ENCODE data around the gene DENND4C.
"Not testable (repeated sequence)": the region's sequence is repeated elsewhere in the genome, so short reads cannot be mapped to it uniquely, and the experiment has no call there.

The DENND4C gene

GRCh38 chr9:19239955-19240354 lies 9.5 kb downstream of the DENND4C start:
- TF ChIP-seq CTCF (IDR thresholded peaks at IDR 0.05) (no peak), ZFX (IDR thresholded peaks at IDR 0.05; ENCODE audit: borderline replicate concordance) (no peak)
- no peak overlapping the region for H3K27ac ChIP-seq

GRCh38 chr9:19241728-19242127 lies 11.2 kb downstream of the DENND4C start:
- no peak for TF ChIP-seq CTCF (IDR thresholded peaks at IDR 0.05)
- TF ChIP-seq ZFX (IDR thresholded peaks at IDR 0.05; ENCODE audit: borderline replicate concordance) = no peak
- no peak overlapping the region for H3K27ac ChIP-seq

- no peak for TF ChIP-seq ZFX (IDR thresholded peaks at IDR 0.05; ENCODE audit: borderline replicate concordance)
- TF ChIP-seq CTCF (IDR thresholded peaks at IDR 0.05) = no peak
- no peak overlapping the region for H3K27ac ChIP-seq
Observed at GRCh38 chr9:19243366-19244033, 13.0 kb downstream of the DENND4C start.

- TF ChIP-seq ZFX (IDR thresholded peaks at IDR 0.05; ENCODE audit: borderline replicate concordance) (no peak), CTCF (IDR thresholded peaks at IDR 0.05) (no peak)
- no peak overlapping the region for H3K27ac ChIP-seq
Observed at GRCh38 chr9:19246891-19247290, 16.4 kb downstream of the DENND4C start.

GRCh38 chr9:19247420-19247819 lies 16.9 kb downstream of the DENND4C start:
- H3K27ac ChIP-seq = no peak overlapping the region
- TF ChIP-seq ZFX (IDR thresholded peaks at IDR 0.05; ENCODE audit: borderline replicate concordance) (no peak), CTCF (IDR thresholded peaks at IDR 0.05) (no peak)

GRCh38 chr9:19250346-19250745 lies 19.9 kb downstream of the DENND4C start:
- H3K27ac ChIP-seq = not testable (repeated sequence)

GRCh38 chr9:19251203-19251602 lies 20.7 kb downstream of the DENND4C start:
- H3K27ac ChIP-seq = not testable (repeated sequence)

- not testable (repeated sequence) for H3K27ac ChIP-seq
Observed at GRCh38 chr9:19251622-19252021, 21.1 kb downstream of the DENND4C start.

- H3K27ac ChIP-seq = no peak overlapping the region
- no peak for TF ChIP-seq CTCF (IDR thresholded peaks at IDR 0.05)
- no peak for TF ChIP-seq ZFX (IDR thresholded peaks at IDR 0.05; ENCODE audit: borderline replicate concordance)
Observed at GRCh38 chr9:19252174-19252884, 21.8 kb downstream of the DENND4C start.

All from 22Rv1 (cell line).